Adrenal gland (tissue), 5 donors: ENCODE data around the gene TSPAN4.

ENCODE experiments used
- POLR2A ChIP-seq, 2 donors: fragments of 450-650 bp; IDR thresholded peaks; one replicate each; pipeline ENCODE4 v1.6.1; 2017; ENCODE audit warnings: antibody characterized with exemption in 2 of 2, mild to moderate bottlenecking in 2 of 2, moderate library complexity in 1 of 2
- TF ChIP-seq, protein P1 (sequence below), 6 experiments: fragments of 450-650 bp in 4 of 6; fragments of 200-600 bp in 2 of 6; sonication (generic) in 1 of 6; IDR thresholded peaks; 1 replicate in 5 of 6; 2 replicates in 1 of 6; pipeline versions ENCODE4 v1.5.1 to v1.8.0; 2016 to 2021; ENCODE audit warnings: antibody characterized with exemption in 6 of 6, mild to moderate bottlenecking in 2 of 6, moderate library complexity in 1 of 6
- donor health status: DM: no; HTN: no; CAD: no.

DNA sequence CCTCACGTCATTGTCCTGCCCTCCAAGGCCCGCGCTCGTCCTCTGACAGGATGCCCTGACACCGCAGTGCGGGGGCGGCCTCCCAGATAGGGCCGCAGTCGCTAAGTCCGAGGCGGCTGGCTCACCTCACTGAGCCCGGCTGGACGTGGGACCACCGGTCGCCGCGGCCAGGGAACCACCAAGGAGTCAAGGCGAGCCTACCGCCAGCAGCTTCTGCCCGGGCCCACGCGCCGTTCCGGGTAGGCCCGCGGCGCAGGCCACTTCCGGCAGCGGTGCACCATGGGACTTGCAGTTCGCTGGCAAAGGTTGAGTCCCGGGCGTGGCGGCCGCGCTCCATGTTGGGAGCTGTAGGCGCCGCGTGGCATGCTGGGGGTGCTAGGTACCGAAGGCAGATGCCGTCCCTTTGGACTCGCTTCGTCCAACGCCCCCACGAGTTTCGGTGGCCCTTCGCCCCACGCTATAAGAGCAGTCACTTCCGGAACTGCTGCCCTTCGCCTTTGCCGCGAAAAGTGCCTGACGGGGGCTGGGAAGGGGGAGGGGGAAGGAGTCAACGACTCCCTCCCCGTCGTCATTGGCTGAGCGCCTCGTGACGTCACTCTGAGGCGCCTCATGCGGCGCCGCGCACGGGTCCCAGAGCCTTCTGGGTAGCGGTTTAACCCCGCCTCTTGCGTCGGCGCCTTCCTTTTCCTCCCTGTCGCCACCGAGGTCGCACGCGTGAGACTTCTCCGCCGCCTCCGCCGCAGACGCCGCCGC is 33.2 kb upstream of the TSPAN4 start, which contains the start of gene RPLP2:
- TF ChIP-seq, protein P1, sequence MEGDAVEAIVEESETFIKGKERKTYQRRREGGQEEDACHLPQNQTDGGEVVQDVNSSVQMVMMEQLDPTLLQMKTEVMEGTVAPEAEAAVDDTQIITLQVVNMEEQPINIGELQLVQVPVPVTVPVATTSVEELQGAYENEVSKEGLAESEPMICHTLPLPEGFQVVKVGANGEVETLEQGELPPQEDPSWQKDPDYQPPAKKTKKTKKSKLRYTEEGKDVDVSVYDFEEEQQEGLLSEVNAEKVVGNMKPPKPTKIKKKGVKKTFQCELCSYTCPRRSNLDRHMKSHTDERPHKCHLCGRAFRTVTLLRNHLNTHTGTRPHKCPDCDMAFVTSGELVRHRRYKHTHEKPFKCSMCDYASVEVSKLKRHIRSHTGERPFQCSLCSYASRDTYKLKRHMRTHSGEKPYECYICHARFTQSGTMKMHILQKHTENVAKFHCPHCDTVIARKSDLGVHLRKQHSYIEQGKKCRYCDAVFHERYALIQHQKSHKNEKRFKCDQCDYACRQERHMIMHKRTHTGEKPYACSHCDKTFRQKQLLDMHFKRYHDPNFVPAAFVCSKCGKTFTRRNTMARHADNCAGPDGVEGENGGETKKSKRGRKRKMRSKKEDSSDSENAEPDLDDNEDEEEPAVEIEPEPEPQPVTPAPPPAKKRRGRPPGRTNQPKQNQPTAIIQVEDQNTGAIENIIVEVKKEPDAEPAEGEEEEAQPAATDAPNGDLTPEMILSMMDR (IDR thresholded peaks at IDR 0.05) = no peak
- TF ChIP-seq POLR2A (IDR thresholded peaks at IDR 0.05) = peak; percentile 87 to 88
